Left renal cortex interstitium (tissue), 4 donors: ENCODE measurements around the gene CHEK2. TPM values are rescaled to one million over a fixed set of nuclear protein-coding genes. Genes with fewer than 3 reads are reported as not detected.
"Not testable (repeated sequence)": the region's sequence is repeated elsewhere in the genome, so short reads cannot be mapped to it uniquely, and the experiment has no call there.

ENCODE experiments used
- DNase-seq, 4 donors: peaks; one replicate each; pipeline ENCODE4 v3.0.0-alpha.2; 2013; ENCODE audit warnings: low read depth in 4 of 4, low spot score in 2 of 4, missing footprints in 1 of 4
- polyA plus RNA-seq, 4 donors: library from polyadenylated mRNA; unstranded; fragments of 120-200 nt; gene quantifications; one replicate each; pipeline ENCODE4 v1.2.1, GENCODE V29; 2013; ENCODE audit not compliant: insufficient read length in 4 of 4

The CHEK2 gene
- polyA plus RNA-seq, 4 donors: 13.4 to 22.5 (median 17.7) TPM

GRCh38 chr22:28743852-28744251 lies 2.2 kb upstream of the CHEK2 start:
- DNase-seq: no peak

- peak in 1 of 4 donors; percentile 17 for DNase-seq
Measured at GRCh38 chr22:28742562-28742962, 942 bp upstream of the CHEK2 start.

DNA sequence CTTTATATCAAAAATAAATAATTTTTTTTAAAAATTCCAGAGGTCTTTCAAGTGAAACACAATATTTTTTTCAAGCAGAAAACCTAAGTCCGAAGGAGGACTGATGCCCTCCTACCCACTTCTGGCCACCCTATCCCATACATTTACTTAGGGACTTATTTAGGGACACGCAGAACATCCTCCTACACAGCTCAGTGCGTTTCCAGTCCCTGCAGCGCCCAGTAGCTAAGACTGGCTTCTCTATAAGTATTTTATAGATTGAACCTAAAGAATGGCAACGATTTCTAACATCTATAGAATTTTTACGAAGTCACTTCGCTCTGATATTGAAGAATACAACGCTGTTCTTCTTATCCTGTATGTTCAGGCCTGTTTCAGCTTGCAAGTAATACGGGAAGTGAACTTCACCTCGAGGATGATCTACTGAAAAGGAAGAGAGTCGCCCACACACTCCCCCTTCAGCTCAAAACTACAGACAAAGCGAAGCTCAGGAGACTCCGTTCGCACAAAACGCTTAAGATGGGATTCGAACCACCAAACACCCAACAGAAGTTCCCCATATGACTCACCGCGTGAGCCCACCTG lies 328 bp downstream of the CHEK2 start:
- DNase-seq: no peak

DNA sequence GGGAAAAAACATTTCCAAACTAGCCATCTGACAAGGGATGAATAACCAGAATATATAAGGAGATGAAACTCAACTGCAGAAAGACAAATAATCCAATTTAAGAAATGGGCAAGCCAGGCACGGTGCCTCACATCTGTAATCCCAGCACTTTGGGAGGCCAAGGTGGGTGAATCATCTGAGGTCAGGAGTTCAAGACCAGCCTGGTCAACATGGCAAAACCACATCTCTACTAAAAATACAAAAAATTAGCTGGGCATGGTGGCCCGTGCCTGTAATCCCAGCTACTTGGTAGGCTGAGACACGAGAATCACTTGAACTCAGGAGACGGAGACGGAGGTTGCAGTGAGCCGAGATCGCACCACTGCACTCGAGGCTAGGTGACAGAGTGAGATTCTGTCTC lies 2.7 kb downstream of the CHEK2 start:
- not testable (repeated sequence) for DNase-seq

- DNase-seq: no peak
Measured at GRCh38 chr22:28737701-28738100, 3.9 kb downstream of the CHEK2 start.

DNA sequence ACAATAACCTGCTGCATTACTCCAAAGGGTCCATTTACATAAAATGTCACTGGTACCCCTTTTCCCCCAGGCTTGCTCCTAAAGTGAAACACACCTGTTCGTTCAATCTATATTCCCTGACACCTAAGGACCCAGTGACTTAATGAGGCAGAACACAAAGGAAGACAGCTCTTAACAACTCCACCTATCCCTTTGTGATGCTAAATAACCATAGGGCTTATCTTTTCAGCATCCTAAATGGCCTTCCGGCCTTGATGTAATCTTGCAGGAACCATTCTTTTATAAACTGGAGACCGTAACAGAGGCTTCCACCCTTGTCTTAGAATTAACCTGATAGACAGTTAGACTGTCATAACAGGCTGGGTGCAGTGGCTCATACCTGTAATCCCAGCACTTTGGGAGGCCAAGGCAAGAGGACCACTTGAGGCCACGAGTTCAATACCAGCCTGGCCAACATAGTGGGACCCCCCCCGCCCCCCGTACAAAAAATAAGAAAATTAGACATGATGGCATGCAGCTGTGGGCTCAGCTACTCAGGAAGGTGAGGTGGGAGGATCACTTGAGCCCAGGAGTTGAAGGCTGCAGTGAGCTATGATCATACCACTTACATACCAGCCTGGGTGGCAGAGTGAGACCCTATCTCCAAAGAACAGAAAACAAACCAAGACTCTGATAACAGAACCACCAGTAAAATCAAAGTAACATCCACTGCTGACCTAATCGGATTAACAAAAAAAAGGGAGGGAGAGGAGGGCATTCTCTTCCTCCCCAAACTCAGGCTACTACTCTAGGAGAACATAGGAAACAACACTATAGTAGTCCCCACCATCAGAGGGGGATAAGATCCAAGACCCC lies 5.1 kb downstream of the CHEK2 start:
- no peak for DNase-seq

DNA sequence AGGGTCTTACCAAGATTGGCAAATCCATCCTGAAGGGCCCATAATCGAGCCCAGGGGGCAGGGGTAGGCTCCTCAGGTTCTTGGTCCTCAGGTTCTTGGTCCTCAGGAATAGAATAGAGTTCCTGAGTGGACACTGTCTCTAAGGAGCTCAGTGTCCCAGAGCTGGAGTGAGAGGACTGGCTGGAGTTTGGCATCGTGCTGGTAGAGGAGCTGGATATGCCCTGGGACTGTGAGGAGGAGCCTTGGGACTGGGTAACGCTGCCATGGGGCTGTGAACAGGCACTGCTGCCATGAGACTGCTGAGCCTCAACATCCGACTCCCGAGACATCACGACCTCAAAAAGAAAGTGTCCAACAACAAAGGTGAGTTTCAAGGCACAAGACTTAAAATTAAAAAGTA lies 7.2 kb downstream of the CHEK2 start:
- no peak for DNase-seq

- DNase-seq: no peak
Measured at GRCh38 chr22:28730179-28730578, 11.4 kb downstream of the CHEK2 start.

- DNase-seq: no peak
Measured at GRCh38 chr22:28728621-28729313, 12.9 kb downstream of the CHEK2 start.

DNA sequence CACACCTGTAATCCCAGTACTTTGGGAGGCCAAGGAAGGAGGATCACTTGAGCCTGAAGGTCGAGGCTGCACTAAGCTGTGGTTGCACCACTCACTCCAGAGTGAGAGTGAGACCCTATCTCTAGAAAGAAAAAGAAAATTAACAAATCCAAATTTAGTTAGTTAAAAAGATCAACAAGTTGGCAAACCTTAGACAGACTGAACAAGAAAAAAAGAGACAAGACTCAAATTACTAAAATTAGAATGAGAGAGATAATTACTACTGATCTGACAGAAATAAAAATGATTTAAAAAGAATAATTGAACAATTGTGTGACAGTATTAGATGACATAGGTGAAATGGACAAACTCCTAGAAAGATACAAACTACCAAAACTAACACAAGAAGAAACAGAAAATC lies 13.6 kb downstream of the CHEK2 start:
- no peak for DNase-seq

GRCh38 chr22:28718044-28718443 lies 23.6 kb downstream of the CHEK2 start:
- no peak for DNase-seq

DNA sequence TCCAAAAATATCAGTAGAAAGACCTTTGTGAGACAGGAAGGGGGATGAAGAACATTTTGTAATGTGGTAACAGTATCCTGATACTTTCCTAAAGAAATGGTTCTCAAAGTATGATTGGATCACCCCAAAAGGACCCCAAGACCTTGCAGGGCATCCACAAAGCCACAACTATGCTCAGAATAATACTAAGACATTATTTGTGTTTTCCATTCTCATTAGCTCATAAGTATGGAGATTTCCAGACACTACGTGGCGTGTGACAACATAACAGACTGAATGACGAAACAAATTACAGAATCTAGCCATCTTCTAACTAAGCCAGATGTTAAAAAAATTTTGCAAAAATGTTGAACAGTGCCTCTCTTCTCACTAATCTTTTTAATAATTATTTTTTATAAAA lies 24.9 kb downstream of the CHEK2 start:
- no peak for DNase-seq

DNA sequence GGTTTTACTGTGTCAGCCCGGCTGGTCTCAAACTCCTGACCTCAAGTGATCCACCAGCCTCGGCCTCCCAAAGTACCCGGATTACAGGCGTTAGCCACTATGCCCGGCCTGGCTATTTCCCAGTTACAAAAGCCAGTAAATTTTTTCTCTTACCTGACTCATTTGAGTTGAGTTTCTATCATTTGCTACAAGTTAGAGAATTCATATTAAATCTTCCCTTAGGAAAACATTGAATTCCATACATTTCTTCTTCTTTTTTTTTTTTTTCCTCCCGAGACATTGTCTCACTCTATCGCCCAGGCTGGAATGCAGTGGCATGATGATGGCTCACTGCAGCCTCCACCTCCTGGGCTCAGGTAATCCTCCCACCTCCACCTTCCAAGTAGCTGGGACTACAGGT lies 26.0 kb downstream of the CHEK2 start:
- no peak for DNase-seq

DNA sequence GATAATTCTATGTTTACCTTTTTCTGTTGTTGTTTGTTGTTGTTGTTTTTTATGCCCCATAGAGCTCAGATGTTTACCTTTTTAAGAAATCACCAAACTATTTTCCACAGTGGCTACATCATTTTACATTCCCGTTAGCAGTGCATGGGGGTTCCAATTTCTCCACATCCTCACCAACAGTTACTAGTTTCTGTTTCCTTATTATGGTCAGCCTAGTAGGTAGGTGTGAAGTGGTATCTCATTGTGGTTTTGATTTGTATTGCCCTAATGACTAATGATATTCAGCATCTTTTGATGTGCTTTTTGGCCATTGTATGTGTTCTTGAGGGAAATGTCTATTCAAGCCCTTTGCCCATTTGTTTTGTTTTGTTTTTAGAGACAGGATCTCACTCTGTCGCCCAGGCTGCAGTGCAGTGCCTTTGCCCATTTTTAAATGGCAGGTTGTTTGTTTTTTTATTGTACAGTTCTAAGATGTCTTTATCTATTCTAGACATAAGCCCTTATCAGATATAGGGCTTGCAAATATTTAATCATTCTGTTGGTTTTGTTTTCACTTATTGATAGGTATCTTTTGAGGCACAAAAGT lies 27.5 kb downstream of the CHEK2 start:
- DNase-seq: no peak

- no peak for DNase-seq
Measured at GRCh38 chr22:28711820-28712777, 29.5 kb downstream of the CHEK2 start.

GRCh38 chr22:28711341-28711740 lies 30.3 kb downstream of the CHEK2 start:
- DNase-seq: no peak

- no peak for DNase-seq
Measured at GRCh38 chr22:28710576-28711191, 30.9 kb downstream of the CHEK2 start.

DNA sequence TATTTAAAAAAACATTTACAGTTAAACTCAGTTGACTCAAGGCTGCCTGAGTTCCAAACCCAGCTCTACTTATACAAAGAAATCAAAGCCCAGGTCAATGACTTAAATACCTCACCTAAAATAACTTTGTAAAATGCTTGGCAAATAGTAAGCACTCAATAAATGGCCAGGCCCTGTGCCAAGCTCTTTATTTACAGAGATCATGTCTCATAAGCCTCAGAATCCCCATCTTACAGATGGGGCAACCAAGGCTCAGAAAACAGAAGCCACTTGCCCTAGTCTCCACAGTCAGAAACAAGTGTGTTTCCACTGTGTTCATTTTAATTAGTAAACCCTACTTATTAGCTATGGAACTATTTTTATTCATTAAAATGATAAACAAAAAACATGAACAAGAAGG lies 31.5 kb downstream of the CHEK2 start:
- no peak for DNase-seq

- DNase-seq: no peak
Measured at GRCh38 chr22:28706845-28707244, 34.8 kb downstream of the CHEK2 start.

GRCh38 chr22:28703436-28703835 lies 38.2 kb downstream of the CHEK2 start:
- no peak for DNase-seq
